ENCODE data around the gene SNRNP25. TPM values are rescaled to one million over a fixed set of nuclear protein-coding genes. Genes with fewer than 3 reads are reported as not detected.
A peak's percentile ranks its signal among the peaks of the same experiment; 100 is the strongest.

Gene SNRNP25
- total RNA-seq, 2 donors from 2014 or later = 47.1 to 78.3 TPM

DNA sequence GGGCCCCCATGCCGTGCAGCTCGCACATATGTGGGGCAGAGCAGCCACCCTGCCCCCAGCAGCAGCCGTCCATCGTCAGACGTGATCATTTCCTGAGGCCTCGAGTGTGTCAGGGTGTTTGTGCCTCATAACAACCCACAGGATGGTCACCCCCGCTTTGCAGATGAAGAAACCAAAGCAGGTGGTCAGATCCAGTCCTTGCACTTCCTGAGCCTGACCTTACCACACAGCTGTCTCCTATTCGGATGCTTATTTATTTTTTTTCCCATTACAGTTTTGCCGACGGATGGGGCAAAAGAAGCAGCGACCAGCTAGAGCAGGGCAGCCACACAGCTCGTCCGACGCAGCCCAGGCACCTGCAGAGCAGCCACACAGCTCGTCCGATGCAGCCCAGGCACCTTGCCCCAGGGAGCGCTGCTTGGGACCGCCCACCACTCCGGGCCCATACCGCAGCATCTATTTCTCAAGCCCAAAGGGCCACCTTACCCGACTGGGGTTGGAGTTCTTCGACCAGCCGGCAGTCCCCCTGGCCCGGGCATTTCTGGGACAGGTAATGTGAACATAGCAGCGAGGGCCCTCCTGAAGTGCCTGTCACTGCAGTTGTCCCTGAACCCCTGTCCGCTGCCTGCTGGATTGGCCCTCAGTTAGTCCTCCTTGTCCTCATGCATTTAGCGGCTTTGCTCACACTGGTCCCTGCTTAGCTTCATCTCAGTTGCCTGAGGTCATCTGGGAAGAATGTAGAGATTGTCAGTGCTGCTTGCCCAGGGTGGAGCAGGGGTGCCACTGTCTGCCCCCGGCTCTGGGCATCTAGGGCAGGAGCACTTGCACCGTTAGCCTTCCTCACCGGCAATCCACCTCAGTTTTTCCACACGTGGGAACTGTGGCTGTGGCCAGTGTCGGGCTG is 25.8 kb downstream of the SNRNP25 start:
- Histone ChIP-seq H3K27me3 (no peaks in the 10 kb centered on the region), H3K36me3 (peaks cover 10% of the 10 kb centered on the region), H3K27ac (peak overlapping the region; percentile 90 to 96), H3K4me1 (peaks cover 0 to 71% of the 10 kb centered on the region in 2 donors), H3K4me3 (peak overlapping the region; percentile 80 to 84), H3K9me3 (no peaks in the 10 kb centered on the region)
- no peak for DNase-seq (ENCODE audit: low spot score)
- no peak for TF ChIP-seq CTCF (IDR thresholded peaks at IDR 0.05)

- no peak for TF ChIP-seq CTCF (IDR thresholded peaks at IDR 0.05)
- Histone ChIP-seq H3K27ac (peak overlapping the region in 1 of 2 donors; percentile 76), H3K9me3 (no peaks in the 10 kb centered on the region), H3K36me3 (peaks cover 39% of the 10 kb centered on the region), H3K4me3 (no peak overlapping the region), H3K27me3 (no peaks in the 10 kb centered on the region), H3K4me1 (peaks cover 0 to 53% of the 10 kb centered on the region in 2 donors)
- no peak for DNase-seq (ENCODE audit: low spot score)
These were observed 29.5 kb downstream of the SNRNP25 start for GRCh38 chr16:83060-83603.

GRCh38 chr16:83781-84615 is 30.4 kb downstream of the SNRNP25 start:
- H3K9me3 ChIP-seq = no peaks in the 10 kb centered on the region
- H3K27ac ChIP-seq = peak overlapping the region; percentile 56 to 76
- no peaks in the 10 kb centered on the region for H3K27me3 ChIP-seq
- DNase-seq (ENCODE audit: low spot score) = no peak
- no peak for TF ChIP-seq CTCF (IDR thresholded peaks at IDR 0.05)
- H3K36me3 ChIP-seq = peaks cover 48% of the 10 kb centered on the region
- no peak overlapping the region for H3K4me3 ChIP-seq
- peaks cover 0 to 47% of the 10 kb centered on the region in 2 donors for H3K4me1 ChIP-seq

DNA sequence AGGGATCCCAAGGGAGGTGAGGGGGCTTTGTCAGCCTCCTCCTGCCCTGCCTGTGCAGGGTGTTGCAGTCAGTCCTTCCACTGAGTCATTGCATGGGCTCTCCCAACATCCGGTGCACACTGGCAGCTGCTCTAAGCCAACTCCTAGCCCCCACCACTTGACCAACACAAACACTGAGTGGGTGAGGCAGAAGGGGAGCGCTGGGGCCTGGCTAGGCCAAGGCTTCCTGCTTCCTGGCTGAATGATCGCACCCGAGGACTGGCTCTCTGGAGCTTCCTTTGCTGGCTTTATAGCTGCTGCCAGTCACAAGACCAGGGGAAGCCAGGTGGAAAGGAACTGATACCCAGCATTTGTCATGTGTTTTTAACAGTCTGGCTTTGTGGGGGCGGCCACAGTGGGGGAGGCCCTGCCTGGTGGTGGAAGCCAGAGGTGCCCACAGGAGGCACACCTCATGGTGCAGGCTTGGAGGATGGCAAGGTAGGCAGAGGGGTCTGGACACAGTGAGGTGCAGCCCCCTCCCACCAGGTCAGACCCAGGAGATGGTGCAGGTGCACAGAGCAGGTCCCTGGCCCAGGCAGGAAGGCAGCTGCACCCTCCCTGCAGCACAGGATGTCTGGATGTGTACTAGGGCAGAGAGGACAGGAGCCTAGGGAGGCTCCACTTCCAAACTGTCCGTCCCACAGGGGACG is 31.2 kb downstream of the SNRNP25 start:
- TF ChIP-seq CTCF (IDR thresholded peaks at IDR 0.05) = no peak
- H3K4me3 ChIP-seq = no peak overlapping the region
- H3K4me1 ChIP-seq = peaks cover 0 to 38% of the 10 kb centered on the region in 2 donors
- peak overlapping the region; percentile 56 to 76 for H3K27ac ChIP-seq
- H3K9me3 ChIP-seq = no peaks in the 10 kb centered on the region
- DNase-seq (ENCODE audit: low spot score) = peak; percentile 90
- H3K36me3 ChIP-seq = peaks cover 51% of the 10 kb centered on the region
- H3K27me3 ChIP-seq = no peaks in the 10 kb centered on the region

DNA sequence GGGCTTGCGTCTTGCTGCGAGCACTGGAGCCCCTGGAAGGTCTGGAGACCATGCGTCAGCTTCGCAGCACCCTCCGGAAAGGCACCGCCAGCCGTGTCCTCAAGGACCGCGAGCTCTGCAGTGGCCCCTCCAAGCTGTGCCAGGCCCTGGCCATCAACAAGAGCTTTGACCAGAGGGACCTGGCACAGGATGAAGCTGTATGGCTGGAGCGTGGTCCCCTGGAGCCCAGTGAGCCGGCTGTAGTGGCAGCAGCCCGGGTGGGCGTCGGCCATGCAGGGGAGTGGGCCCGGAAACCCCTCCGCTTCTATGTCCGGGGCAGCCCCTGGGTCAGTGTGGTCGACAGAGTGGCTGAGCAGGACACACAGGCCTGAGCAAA is 31.8 kb downstream of the SNRNP25 start:
- Histone ChIP-seq H3K9me3 (no peaks in the 10 kb centered on the region), H3K27me3 (no peaks in the 10 kb centered on the region), H3K4me3 (no peak overlapping the region), H3K27ac (peak overlapping the region; percentile 54 to 76), H3K4me1 (peaks cover 0 to 35% of the 10 kb centered on the region in 2 donors), H3K36me3 (peaks cover 51% of the 10 kb centered on the region)
- no peak for TF ChIP-seq CTCF (IDR thresholded peaks at IDR 0.05)
- DNase-seq (ENCODE audit: low spot score) = no peak
